Measurements from ENCODE around the gene CADM1. TPM values are rescaled to one million over a fixed set of nuclear protein-coding genes. Genes with fewer than 3 reads are reported as not detected.

CADM1 gene
- total and polyA plus RNA-seq, 2 donors (not counting 3 experiments of a cell fraction or from before 2014, with no cell fraction given) = 0.52 to 2.6 TPM

GRCh38 chr11:115385226-115385625, 119.0 kb downstream of the CADM1 start:
- no peaks in the 10 kb centered on the region for H3K4me1 ChIP-seq (ENCODE audit: control insufficient read depth, extremely low read depth, insufficient read depth, low read length)
- H4K20me1 ChIP-seq (replicated peaks; ENCODE audit: control insufficient read depth, extremely low read depth, insufficient read depth, low read length) = no peaks in the 10 kb centered on the region
- no peak for FAIRE-seq
- H3K9me1 ChIP-seq (replicated peaks; ENCODE audit: control insufficient read depth, extremely low read depth, insufficient read depth, low read length) = no peaks in the 10 kb centered on the region
- no peaks in the 10 kb centered on the region for H3K36me3 ChIP-seq (ENCODE audit: control insufficient read depth in 2 of 2, extremely low read depth in 1 of 2, insufficient read depth in 2 of 2, low read length in 2 of 2)
- H3K79me2 ChIP-seq (ENCODE audit: control insufficient read depth, insufficient read depth, low read length) = no peaks in the 10 kb centered on the region
- H3K9me3 ChIP-seq (replicated peaks; ENCODE audit: control insufficient read depth, insufficient read depth, low read length) = no peaks in the 10 kb centered on the region
- no TSS peak for BruUV-seq (replicated peaks)
- no peak overlapping the region for H3K4me3 ChIP-seq (replicated peaks in 1 of 3; ENCODE audit: insufficient read depth in 1 of 3, low read depth in 1 of 3, low read length in 3 of 3)
- CTCF ChIA-PET = interaction anchor here (0.7 kb wide), 1 partner anchor 9 kb away, joined by 3 read pairs; no protein-coding TSS in a partner anchor
- no peaks in the 10 kb centered on the region for H3K27me3 ChIP-seq (ENCODE audit: control insufficient read depth in 2 of 2, insufficient read depth in 2 of 2, low read length in 2 of 2)
- POLR2A ChIA-PET = no interaction called here
- no peak for TF ChIP-seq POLR2A (IDR thresholded peaks at IDR 0.05; ENCODE audit: low read depth, low read length)
- TF ChIP-seq POLR2AphosphoS5 (IDR thresholded peaks at IDR 0.05; ENCODE audit: insufficient read depth, low read depth, low read length) = no peak
- TF ChIP-seq EZH2 (IDR thresholded peaks at IDR 0.05; ENCODE audit: borderline replicate concordance, low read depth, low read length, severe bottlenecking) = no peak
- TF ChIP-seq GATA2 (IDR thresholded peaks at IDR 0.05; ENCODE audit: insufficient read depth, insufficient read length, low read depth, low read length) = no peak
- no peak for TF ChIP-seq MYC (IDR thresholded peaks at IDR 0.05; ENCODE audit: low read depth, low read length)
- TF ChIP-seq JUN (IDR thresholded peaks at IDR 0.05; ENCODE audit: borderline replicate concordance, insufficient read depth, insufficient read length, low read depth) = no peak
- H3K4me2 ChIP-seq (ENCODE audit: insufficient read depth, low read length) = no peak overlapping the region
- intact Hi-C loops (cut with micrococcal nuclease) (no loop called here), dilution Hi-C loops (cut with MboI; ENCODE audit: extremely low pct_ligation_motif_present, low sequenced_read_pairs) (no loop called here)
- no peak overlapping the region for H2AFZ ChIP-seq (ENCODE audit: low read depth, low read length)
- no peak overlapping the region for H3K9ac ChIP-seq (replicated peaks; ENCODE audit: extremely low read depth, insufficient read depth, low read length)
- H3K27ac ChIP-seq (ENCODE audit: insufficient read depth, low read depth, low read length) = no peak overlapping the region
- no peak for DNase-seq (ENCODE audit: low read depth, low spot score)

GRCh38 chr11:115384236-115384635, 120.0 kb downstream of the CADM1 start:
- Histone ChIP-seq H3K9me1 (replicated peaks; ENCODE audit: control insufficient read depth, extremely low read depth, insufficient read depth, low read length) (no peaks in the 10 kb centered on the region), H3K36me3 (ENCODE audit: control insufficient read depth in 2 of 2, extremely low read depth in 1 of 2, insufficient read depth in 2 of 2, low read length in 2 of 2) (no peaks in the 10 kb centered on the region), H3K9ac (replicated peaks; ENCODE audit: extremely low read depth, insufficient read depth, low read length) (no peak overlapping the region), H4K20me1 (replicated peaks; ENCODE audit: control insufficient read depth, extremely low read depth, insufficient read depth, low read length) (no peaks in the 10 kb centered on the region), H3K9me3 (replicated peaks; ENCODE audit: control insufficient read depth, insufficient read depth, low read length) (no peaks in the 10 kb centered on the region), H3K4me3 (replicated peaks in 1 of 3; ENCODE audit: insufficient read depth in 1 of 3, low read depth in 1 of 3, low read length in 3 of 3) (no peak overlapping the region), H2AFZ (ENCODE audit: low read depth, low read length) (no peak overlapping the region), H3K79me2 (ENCODE audit: control insufficient read depth, insufficient read depth, low read length) (no peaks in the 10 kb centered on the region), H3K27ac (ENCODE audit: insufficient read depth, low read depth, low read length) (no peak overlapping the region), H3K27me3 (ENCODE audit: control insufficient read depth in 2 of 2, insufficient read depth in 2 of 2, low read length in 2 of 2) (no peaks in the 10 kb centered on the region), H3K4me1 (ENCODE audit: control insufficient read depth, extremely low read depth, insufficient read depth, low read length) (no peaks in the 10 kb centered on the region), H3K4me2 (ENCODE audit: insufficient read depth, low read length) (no peak overlapping the region)
- DNase-seq (ENCODE audit: low read depth, low spot score) (no peak), FAIRE-seq (no peak)
- intact Hi-C loops (cut with micrococcal nuclease) (no loop called here), dilution Hi-C loops (cut with MboI; ENCODE audit: extremely low pct_ligation_motif_present, low sequenced_read_pairs) (no loop called here)
- no peak for TF ChIP-seq MAX (IDR thresholded peaks at IDR 0.05; ENCODE audit: insufficient read depth, insufficient read length)
- TF ChIP-seq POLR2A (IDR thresholded peaks at IDR 0.05; ENCODE audit: low read depth, low read length) = no peak
- no peak for TF ChIP-seq CTCF (IDR thresholded peaks at IDR 0.05; ENCODE audit: extremely low read depth in 1 of 2, insufficient read depth in 1 of 2, low read depth in 1 of 2, low read length in 2 of 2)
- TF ChIP-seq POLR2AphosphoS5 (IDR thresholded peaks at IDR 0.05; ENCODE audit: insufficient read depth, low read depth, low read length) = no peak
- TF ChIP-seq JUN (IDR thresholded peaks at IDR 0.05; ENCODE audit: borderline replicate concordance, insufficient read depth, insufficient read length, low read depth) = no peak
- no peak for TF ChIP-seq EZH2 (IDR thresholded peaks at IDR 0.05; ENCODE audit: borderline replicate concordance, low read depth, low read length, severe bottlenecking)
- TF ChIP-seq FOS (IDR thresholded peaks at IDR 0.05; ENCODE audit: borderline replicate concordance, insufficient read depth, low read length) = no peak
- no peak for TF ChIP-seq GATA2 (IDR thresholded peaks at IDR 0.05; ENCODE audit: insufficient read depth, insufficient read length, low read depth, low read length)
- TF ChIP-seq MYC (IDR thresholded peaks at IDR 0.05; ENCODE audit: low read depth, low read length) = no peak
- CTCF ChIA-PET = interaction anchor here (0.7 kb wide), 1 partner anchor 10 kb away, joined by 3 read pairs; no protein-coding TSS in a partner anchor
- no TSS peak for BruUV-seq (replicated peaks)
- POLR2A ChIA-PET = no interaction called here
